Right lobe of liver (tissue), 6 donors: ENCODE results near the gene RHOJ. TPM values are rescaled to one million over a fixed set of nuclear protein-coding genes. Genes with fewer than 3 reads are reported as not detected.

ENCODE experiments used
- ATAC-seq, 4 donors: fragments of 200-7000 bp; cut with Tn5 transposase; one replicate each; pipeline ENCODE4 v1.9.1; 2020; ENCODE audit warnings: mild to moderate bottlenecking in 4 of 4, moderate library complexity in 4 of 4
- DNase-seq, 3 donors: peaks; one replicate each; pipeline ENCODE4 v3.0.0-alpha.2; 2020
- H3K27ac ChIP-seq, 3 donors: fragments of 200-600 bp; one replicate each; pipeline ENCODE4 v1.8.0; 2022
- H3K27me3 ChIP-seq, 2 donors: fragments of 200-600 bp; one replicate each; pipeline ENCODE4 v1.8.0; 2022
- H3K36me3 ChIP-seq, 4 donors: fragments of 200-600 bp; sonication (generic) in 1 of 4; one replicate each; pipeline versions ENCODE4 v1.5.1 to v1.8.0; 2017 to 2022; ENCODE audit warnings: control low read depth in 1 of 4
- H3K4me1 ChIP-seq, 4 donors: fragments of 200-600 bp; sonication (generic) in 1 of 4; one replicate each; pipeline versions ENCODE4 v1.5.1 to v1.8.0; 2017 to 2022; ENCODE audit warnings: control low read depth in 1 of 4
- H3K4me3 ChIP-seq, 3 donors: fragments of 200-600 bp; one replicate each; pipeline ENCODE4 v1.8.0; 2022
- H3K9me3 ChIP-seq, 4 donors: fragments of 200-600 bp; sonication (generic) in 1 of 4; one replicate each; pipeline versions ENCODE4 v1.5.1 to v1.8.0; 2017 to 2022; ENCODE audit warnings: control low read depth in 1 of 4
- CTCF ChIP-seq, 4 donors: fragments of 200-600 bp in 3 of 4; fragments of 450-650 bp in 1 of 4; IDR thresholded peaks; one replicate each; pipeline versions ENCODE4 v1.5.1 to v1.8.0; 2016 to 2022; ENCODE audit warnings: antibody characterized with exemption in 4 of 4, mild to moderate bottlenecking in 2 of 4
- POLR2A ChIP-seq: fragments of 450-650 bp; IDR thresholded peaks from one replicate; pipeline ENCODE4 v1.6.1; 2017; ENCODE audit warnings: antibody characterized with exemption, mild to moderate bottlenecking
- WGBS: methylation state at CpG from one replicate; pipeline ENCODE4 v1.1.6; 2018; ENCODE audit warnings: low coverage, low lambda C conversion rate; ENCODE audit not compliant: insufficient coverage; ENCODE audit errors: missing lambda C conversion rate; 5-methylcytosine and 5-hydroxymethylcytosine counted together
- intact Hi-C, 2 donors: fragments of 100-400 bp; cut with DNase I; formaldehyde crosslinking; loops; one replicate each; pipeline versions ENCODE4 v1.11.2 to v1.14.1; 2022
- total RNA-seq, 6 experiments: library from RNA; depleted of rRNA in 2 of 6; stranded (reverse); fragments of >200 nt in 2 of 6; fragmentation: NEBNext Ultra II Directional in 3 of 6; extraction: Animal tissue kit (Norgen Biotek cat#: 25700) in 3 of 6; gene quantifications; one replicate each; pipeline versions ENCODE4 v1.1.0 to v1.2.4, GENCODE V29; 2016 to 2023
- donor health status: DM: no; HTN: yes; CAD: no.
- donor health status: DM: no; HTN: no; CAD: no.
- donor health status: DM: no; HTN: no; CAD: no.
- donor health status: DM: no; HTN: yes; CAD: no.
- donor health status: DM: no; HTN: yes; CAD: no.

Gene RHOJ
- total RNA-seq, 6 experiments from 2014 or later: 1.7 to 6.0 (median 2.9) TPM

- no peak for DNase-seq
- ATAC-seq: no peak
- intact Hi-C loops: no loop called here
- no peaks in the 10 kb centered on the region for H3K9me3 ChIP-seq
- no peaks in the 10 kb centered on the region for H3K36me3 ChIP-seq
- no peaks in the 10 kb centered on the region for H3K4me1 ChIP-seq
- no peak overlapping the region for H3K27ac ChIP-seq
- no peak overlapping the region for H3K4me3 ChIP-seq
- TF ChIP-seq POLR2A: no peak
- no peak for TF ChIP-seq CTCF (IDR thresholded peaks at IDR 0.05)
- H3K27me3 ChIP-seq: no peaks in the 10 kb centered on the region
- WGBS: 79% methylated on average over 1 of the region's 1 CpG
These were observed 4.9 kb downstream of the RHOJ start for GRCh38 chr14:63209160-63209559.

- Histone ChIP-seq H3K9me3 (no peaks in the 10 kb centered on the region), H3K4me3 (no peak overlapping the region), H3K27me3 (no peaks in the 10 kb centered on the region), H3K4me1 (no peaks in the 10 kb centered on the region), H3K36me3 (no peaks in the 10 kb centered on the region), H3K27ac (no peak overlapping the region)
- intact Hi-C loops: no loop called here
- no peak for ATAC-seq
- DNase-seq: no peak
- TF ChIP-seq POLR2A (no peak), CTCF (IDR thresholded peaks at IDR 0.05) (no peak)
- WGBS: 0% methylated on average over 1 of the region's 1 CpG
These were observed 6.6 kb downstream of the RHOJ start for GRCh38 chr14:63210812-63211211.

- TF ChIP-seq CTCF (IDR thresholded peaks at IDR 0.05) (no peak), POLR2A (no peak)
- Histone ChIP-seq H3K27me3 (no peaks in the 10 kb centered on the region), H3K27ac (no peak overlapping the region), H3K4me3 (no peak overlapping the region), H3K36me3 (no peaks in the 10 kb centered on the region), H3K9me3 (no peaks in the 10 kb centered on the region), H3K4me1 (no peaks in the 10 kb centered on the region)
- 66% methylated on average over 2 of the region's 2 CpGs for WGBS
- intact Hi-C loops: no loop called here
- no peak for ATAC-seq
- DNase-seq: no peak
These were observed 8.0 kb downstream of the RHOJ start for GRCh38 chr14:63212209-63212608.

- Histone ChIP-seq H3K4me3 (no peak overlapping the region), H3K9me3 (no peaks in the 10 kb centered on the region), H3K36me3 (no peaks in the 10 kb centered on the region), H3K27ac (no peak overlapping the region), H3K27me3 (no peaks in the 10 kb centered on the region), H3K4me1 (no peaks in the 10 kb centered on the region)
- ATAC-seq (no peak), DNase-seq (no peak)
- intact Hi-C loops: no loop called here
- TF ChIP-seq CTCF (IDR thresholded peaks at IDR 0.05) (no peak), POLR2A (no peak)
- 59% methylated on average over 2 of the region's 2 CpGs for WGBS
These were observed 8.7 kb downstream of the RHOJ start for GRCh38 chr14:63212776-63213500.
